Psoas muscle (tissue), 8 donors: ENCODE results near the gene ITPR3. TPM values are rescaled to one million over a fixed set of nuclear protein-coding genes. Genes with fewer than 3 reads are reported as not detected.

Source experiments
- ATAC-seq, 4 donors: fragments of 200-7000 bp; cut with Tn5 transposase; one replicate each; pipeline ENCODE4 v1.9.1; 2020; ENCODE audit warnings: moderate library complexity in 3 of 4, mild to moderate bottlenecking in 2 of 4
- DNase-seq, 2 donors: peaks; one replicate each; pipeline ENCODE4 v3.0.0-alpha.2; 2020
- H3K27ac ChIP-seq: fragments of 200-600 bp; one replicate; pipeline ENCODE4 v1.8.0; 2022
- H3K27me3 ChIP-seq, 3 donors: fragments of 200-600 bp in 1 of 3; one replicate each; pipeline versions ENCODE4 v1.6.1 to v1.8.0; 2013 to 2022; ENCODE audit warnings: low read length in 2 of 3, mild to moderate bottlenecking in 2 of 3, moderate library complexity in 1 of 3; ENCODE audit not compliant: insufficient read depth in 3 of 3
- H3K36me3 ChIP-seq, 2 donors: fragments of 200-600 bp in 1 of 2; one replicate each; pipeline versions ENCODE4 v1.6.1 to v1.8.0; 2013 to 2022; ENCODE audit warnings: low read depth in 1 of 2, mild to moderate bottlenecking in 1 of 2, moderate library complexity in 1 of 2; ENCODE audit not compliant: insufficient read depth in 1 of 2
- H3K4me1 ChIP-seq: fragments of 200-600 bp; one replicate; pipeline ENCODE4 v1.8.0; 2022
- H3K4me3 ChIP-seq: fragments of 200-600 bp; one replicate; pipeline ENCODE4 v1.8.0; 2022; ENCODE audit warnings: mild to moderate bottlenecking
- H3K9me3 ChIP-seq: fragments of 200-600 bp; one replicate; pipeline ENCODE4 v1.8.0; 2022
- CTCF ChIP-seq: fragments of 200-600 bp; IDR thresholded peaks from one replicate; pipeline ENCODE4 v1.8.0; 2022; ENCODE audit warnings: antibody characterized with exemption
- WGBS, 3 donors: extraction: QIAGEN DNeasy Blood & Tissue Kit; methylation state at CpG; one replicate each; pipeline versions ENCODE4 v1.1.6 to v1.1.7; 2013; 5-methylcytosine and 5-hydroxymethylcytosine counted together
- intact Hi-C, 2 donors: fragments of 100-400 bp; cut with DNase I; formaldehyde crosslinking; loops; one replicate each; pipeline versions ENCODE4 v1.11.0 to v1.14.2; 2022
- polyA plus RNA-seq, 3 donors: library from polyadenylated mRNA; stranded (reverse); fragments of 200-250 nt; gene quantifications; one replicate each; pipeline ENCODE4 v1.2.3, GENCODE V29; 2013
- total RNA-seq, 4 donors: library from RNA; stranded (reverse); fragmentation: NEBNext Ultra II Directional in 2 of 4; extraction: Animal tissue kit (Norgen Biotek cat#: 25700) in 2 of 4; gene quantifications; one replicate each; pipeline versions ENCODE4 v1.2.1 to v1.2.4, GENCODE V29; 2021 to 2023
- donor health status: healthy with polysubstance abuse.
- donor health status: DM: no; HTN: no; CAD: no; lungs with moderate emphysema.
- donor health status: Bipolar disorder and iron deficiency.
- donor health status: healthy.
- donor health status: DM: yes; HTN: yes; CAD: no.
- donor health status: DM: no; HTN: no; CAD: no.
- donor health status: DM: no; HTN: no; CAD: no.
- donor health status: DM: yes; HTN: yes; CAD: no.

Gene ITPR3
- total and polyA plus RNA-seq, 7 donors = 1.9 to 7.4 (median 3.8) TPM

DNA sequence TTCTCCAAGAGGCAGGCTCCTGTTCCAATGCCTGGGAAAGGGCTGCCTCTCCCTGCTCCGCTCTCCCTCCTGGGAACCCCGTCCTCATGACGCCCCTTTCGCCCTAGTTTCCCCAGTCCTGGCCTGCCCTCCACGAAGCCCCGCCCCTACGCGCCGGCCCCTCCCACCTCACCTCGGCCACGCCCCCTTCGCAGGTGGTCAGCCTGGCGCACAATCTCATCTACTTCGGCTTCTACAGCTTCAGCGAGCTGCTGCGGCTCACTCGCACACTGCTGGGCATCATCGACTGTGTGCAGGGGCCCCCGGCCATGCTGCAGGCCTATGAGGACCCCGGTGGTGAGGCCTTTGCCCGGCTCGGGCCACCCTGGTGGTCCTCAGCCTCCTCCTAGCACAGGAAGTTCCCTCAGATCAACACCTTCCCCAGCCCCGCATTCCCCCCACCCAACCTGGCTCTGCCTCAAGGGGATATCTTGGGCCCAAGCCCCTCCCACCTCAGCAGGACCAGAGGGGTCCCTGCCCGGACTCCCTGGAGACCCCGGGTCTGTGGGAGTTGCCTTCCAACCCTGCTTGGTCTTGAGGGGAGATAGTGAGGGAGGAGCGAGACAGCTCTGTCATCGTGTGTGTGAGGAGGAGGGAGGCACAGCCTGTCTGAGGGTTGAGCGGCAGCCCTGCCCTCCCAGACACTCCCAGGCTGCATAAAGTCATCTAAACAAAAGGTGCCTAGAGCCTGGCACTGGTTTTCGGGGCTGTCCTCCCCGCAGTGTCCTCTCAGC lies 50.0 kb downstream of the ITPR3 start:
- no peak for ATAC-seq
- H3K27ac ChIP-seq = no peak overlapping the region
- H3K36me3 ChIP-seq = peaks cover 0 to 14% of the 10 kb centered on the region in 2 donors
- no peaks in the 10 kb centered on the region for H3K4me1 ChIP-seq
- intact Hi-C loops = no loop called here
- no peak for TF ChIP-seq CTCF
- no peak for DNase-seq
- 66 to 72% (median 68%) methylated on average over 30 of the region's 30 CpGs for WGBS, 3 donors
- H3K9me3 ChIP-seq = no peaks in the 10 kb centered on the region
- no peaks in the 10 kb centered on the region for H3K27me3 ChIP-seq
- H3K4me3 ChIP-seq = no peak overlapping the region

GRCh38 chr6:33671744-33672072 lies 50.6 kb downstream of the ITPR3 start:
- Histone ChIP-seq H3K27ac (no peak overlapping the region), H3K4me3 (no peak overlapping the region), H3K27me3 (no peaks in the 10 kb centered on the region), H3K36me3 (peaks cover 0 to 14% of the 10 kb centered on the region in 2 donors), H3K9me3 (no peaks in the 10 kb centered on the region), H3K4me1 (no peaks in the 10 kb centered on the region)
- no peak for DNase-seq
- no peak for TF ChIP-seq CTCF
- WGBS, 3 donors = 96 to 100% (median 98%) methylated on average over 3 of the region's 3 CpGs
- no peak for ATAC-seq
- intact Hi-C loops = no loop called here

GRCh38 chr6:33672808-33673207 lies 51.7 kb downstream of the ITPR3 start:
- DNase-seq (peak; percentile 93 to 94), ATAC-seq (peak; percentile 96 to 98 (median 97))
- no peak overlapping the region for H3K4me3 ChIP-seq
- WGBS, 3 donors = 22 to 38% (median 35%) methylated on average over 5 of the region's 5 CpGs
- peak; percentile 53 for TF ChIP-seq CTCF
- no peaks in the 10 kb centered on the region for H3K9me3 ChIP-seq
- intact Hi-C loops = no loop called here
- H3K27ac ChIP-seq = peak overlapping the region; percentile 23
- no peaks in the 10 kb centered on the region for H3K27me3 ChIP-seq
- H3K36me3 ChIP-seq = peaks cover 0 to 14% of the 10 kb centered on the region in 2 donors
- no peaks in the 10 kb centered on the region for H3K4me1 ChIP-seq

GRCh38 chr6:33673851-33674250 lies 52.7 kb downstream of the ITPR3 start:
- Histone ChIP-seq H3K36me3 (peaks cover 0 to 14% of the 10 kb centered on the region in 2 donors), H3K27me3 (no peaks in the 10 kb centered on the region), H3K9me3 (no peaks in the 10 kb centered on the region), H3K4me1 (no peaks in the 10 kb centered on the region), H3K4me3 (no peak overlapping the region), H3K27ac (no peak overlapping the region)
- 64 to 68% (median 67%) methylated on average over 7 of the region's 7 CpGs for WGBS, 3 donors
- TF ChIP-seq CTCF = no peak
- no peak for ATAC-seq
- intact Hi-C loops = no loop called here
- no peak for DNase-seq

DNA sequence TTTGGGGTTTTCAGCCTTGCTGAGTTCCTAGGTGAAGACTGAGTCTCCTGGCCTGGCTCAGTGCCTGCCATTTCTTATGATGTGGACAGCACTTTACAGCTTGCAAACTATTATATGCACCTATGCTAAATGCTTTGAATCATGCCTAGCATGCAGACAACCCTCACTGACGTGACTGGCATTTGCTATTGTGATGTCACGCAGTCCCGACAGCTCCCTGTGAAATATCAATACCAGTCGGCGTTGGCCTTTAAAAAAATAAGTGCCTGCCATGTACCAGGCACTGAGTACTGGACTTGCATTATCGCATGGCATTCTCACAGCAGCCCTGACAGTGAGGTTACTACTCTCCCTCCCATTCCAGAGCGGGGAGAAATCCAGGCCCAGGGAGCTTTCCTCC lies 54.8 kb downstream of the ITPR3 start:
- TF ChIP-seq CTCF = no peak
- Histone ChIP-seq H3K4me3 (no peak overlapping the region), H3K4me1 (no peaks in the 10 kb centered on the region), H3K27me3 (no peaks in the 10 kb centered on the region), H3K27ac (no peak overlapping the region), H3K9me3 (no peaks in the 10 kb centered on the region), H3K36me3 (peaks cover 0 to 6% of the 10 kb centered on the region in 2 donors)
- ATAC-seq (no peak), DNase-seq (no peak)
- WGBS, 3 donors = 95 to 97% (median 97%) methylated on average over 7 of the region's 7 CpGs
- intact Hi-C loops = no loop called here
